Choroid plexus epithelial cell (primary cell): Measurements from ENCODE around the gene TRABD2B.
A peak's percentile ranks its signal among the peaks of the same experiment; 100 is the strongest.

Source experiments
- DNase-seq: peaks from one replicate; pipeline ENCODE4 v3.0.0-alpha.2; 2010; ENCODE audit warnings: low read depth
- H3K4me3 ChIP-seq: 2 replicates; pipeline ENCODE4 v1.5.1; 2011; ENCODE audit warnings: low read depth, mild to moderate bottlenecking, control low read depth, low read length, moderate library complexity
- CTCF ChIP-seq: conservative IDR thresholded peaks from 2 replicates; pipeline ENCODE4 v1.5.1; 2011; ENCODE audit warnings: low read depth, mild to moderate bottlenecking, control low read depth, inconsistent platforms, low read length, moderate library complexity

The TRABD2B gene

GRCh38 chr1:47912756-47913155 is 84.4 kb downstream of the TRABD2B start:
- no peak for DNase-seq
- no peak for TF ChIP-seq CTCF
- H3K4me3 ChIP-seq: no peak overlapping the region

GRCh38 chr1:47911892-47912291 is 85.3 kb downstream of the TRABD2B start:
- no peak for DNase-seq
- no peak overlapping the region for H3K4me3 ChIP-seq
- TF ChIP-seq CTCF: no peak

- no peak overlapping the region for H3K4me3 ChIP-seq
- no peak for DNase-seq
- no peak for TF ChIP-seq CTCF
Measured at GRCh38 chr1:47911424-47911823, 85.8 kb downstream of the TRABD2B start.

GRCh38 chr1:47908258-47908657 is 88.9 kb downstream of the TRABD2B start:
- no peak for DNase-seq
- H3K4me3 ChIP-seq: no peak overlapping the region
- no peak for TF ChIP-seq CTCF

- DNase-seq: no peak
- no peak for TF ChIP-seq CTCF
- no peak overlapping the region for H3K4me3 ChIP-seq
Measured at GRCh38 chr1:47907177-47907528, 90.0 kb downstream of the TRABD2B start.

GRCh38 chr1:47906527-47907176 is 90.5 kb downstream of the TRABD2B start:
- DNase-seq: peak; percentile 54
- H3K4me3 ChIP-seq: no peak overlapping the region
- no peak for TF ChIP-seq CTCF

- peak; percentile 59 for DNase-seq
- H3K4me3 ChIP-seq: no peak overlapping the region
- no peak for TF ChIP-seq CTCF
Measured at GRCh38 chr1:47906009-47906432, 91.2 kb downstream of the TRABD2B start.
